ENCODE measurements around the gene PLEKHM1.

Gene PLEKHM1

DNA sequence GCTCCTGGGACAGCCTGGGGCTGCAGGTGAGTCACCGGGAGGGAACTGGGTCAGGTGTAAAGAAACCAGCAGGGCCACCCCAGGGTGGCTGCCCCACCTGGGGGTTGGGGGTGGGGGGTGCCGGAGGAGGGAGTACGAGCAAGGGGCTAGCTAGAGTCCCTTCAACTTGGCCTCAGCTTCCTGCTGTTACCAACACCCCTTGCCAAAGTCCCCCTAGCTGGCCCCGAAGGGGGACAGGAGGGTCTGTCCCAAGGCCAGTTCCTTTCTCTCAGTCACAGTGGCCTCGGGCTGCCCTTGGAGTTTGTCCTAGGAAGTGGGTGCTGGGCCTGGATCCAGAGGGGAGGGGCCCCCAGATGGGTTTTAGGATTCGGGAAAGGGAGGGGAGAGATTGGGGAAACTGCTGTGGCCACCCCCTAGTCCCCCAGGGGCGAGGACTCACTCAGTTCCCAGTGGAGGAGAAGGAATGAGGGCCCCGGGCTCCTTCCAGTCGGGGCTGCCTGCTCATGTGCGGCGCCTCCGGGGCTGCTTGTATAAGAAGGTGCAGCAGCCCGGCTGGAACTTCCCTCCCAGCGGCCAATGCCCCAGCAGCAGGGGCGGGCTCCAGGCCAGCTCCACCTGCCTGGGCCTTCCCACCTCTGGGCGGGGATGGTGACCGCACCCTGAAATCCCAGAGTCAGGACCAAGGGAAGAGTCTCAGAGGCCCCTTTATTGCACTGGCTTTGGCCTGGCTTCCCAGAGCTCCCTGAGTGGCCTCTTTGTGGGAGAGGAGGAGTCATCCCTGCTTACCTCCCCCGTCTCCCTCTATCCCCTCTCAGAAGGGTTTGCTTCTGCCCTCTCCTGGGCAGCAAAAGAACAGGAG lies 65.2 kb downstream of the PLEKHM1 start:
- peak in 1 of 2 donors; percentile 47 for DNase-seq

DNA sequence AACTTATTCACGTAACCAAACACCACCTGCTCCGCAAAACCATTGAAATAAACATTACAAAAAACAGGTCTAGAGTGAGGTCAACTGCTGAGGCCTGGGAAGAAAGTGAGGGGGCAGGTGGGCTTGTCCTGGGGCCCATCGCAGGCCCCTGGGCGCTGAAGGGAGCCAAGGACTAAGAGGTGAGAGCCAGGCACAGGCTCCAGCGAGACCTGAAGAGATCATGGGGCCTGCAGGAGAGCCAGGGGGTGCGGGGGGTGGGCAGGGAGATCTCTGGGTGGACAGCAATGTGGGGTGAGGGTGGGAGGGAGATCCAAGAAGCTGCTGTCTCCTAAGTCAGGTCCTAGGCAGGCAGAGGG lies 65.8 kb downstream of the PLEKHM1 start:
- DNase-seq: no peak

DNA sequence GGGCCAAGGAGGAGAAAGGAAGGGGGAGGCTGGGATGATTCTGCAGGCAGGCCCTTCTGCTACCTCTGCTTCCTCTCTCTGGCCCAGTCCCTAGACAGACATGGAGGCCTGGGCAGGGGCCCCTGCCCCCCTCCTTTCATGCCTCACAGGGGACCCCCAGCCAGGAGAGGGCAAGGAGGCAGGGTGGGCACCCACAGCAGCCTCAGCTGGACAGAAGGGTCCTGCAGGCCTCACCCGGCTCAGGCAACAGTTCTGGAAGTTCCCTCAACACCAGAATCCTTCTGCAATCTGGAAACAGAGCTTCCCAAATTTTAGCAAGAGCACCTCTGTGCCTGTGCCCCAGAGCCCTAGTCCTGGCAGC lies 66.6 kb downstream of the PLEKHM1 start:
- no peak for DNase-seq

DNA sequence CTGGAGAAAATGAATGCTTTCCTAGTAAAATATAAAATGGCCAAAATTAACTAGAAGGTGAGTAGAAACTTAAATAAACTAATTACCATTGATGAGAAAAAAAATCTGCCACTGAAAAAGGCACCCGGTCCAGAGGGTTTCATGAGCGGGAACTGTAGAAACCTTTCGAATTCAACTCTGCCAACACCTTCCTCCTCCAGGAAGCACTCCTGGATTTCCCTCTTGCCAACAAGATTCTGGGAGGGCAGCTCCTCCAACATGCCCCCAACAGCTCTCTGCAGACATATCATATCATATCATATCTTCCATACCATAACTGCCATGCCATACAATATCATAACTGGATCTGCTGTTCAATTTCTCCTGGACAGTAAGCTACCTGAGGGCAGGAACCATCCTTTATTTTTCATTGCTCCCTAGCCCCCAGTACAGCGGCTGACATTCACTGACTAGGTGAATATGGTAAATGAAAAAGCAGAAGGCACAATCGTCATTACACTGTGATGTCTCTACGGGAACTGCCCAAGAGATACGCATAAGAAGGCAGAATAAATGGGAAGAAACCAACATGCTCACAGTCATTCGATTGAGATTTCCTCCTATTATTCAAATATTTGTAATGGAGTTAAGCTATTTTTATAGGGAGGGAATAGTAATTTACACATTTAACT lies 67.1 kb downstream of the PLEKHM1 start:
- DNase-seq: no peak

DNA sequence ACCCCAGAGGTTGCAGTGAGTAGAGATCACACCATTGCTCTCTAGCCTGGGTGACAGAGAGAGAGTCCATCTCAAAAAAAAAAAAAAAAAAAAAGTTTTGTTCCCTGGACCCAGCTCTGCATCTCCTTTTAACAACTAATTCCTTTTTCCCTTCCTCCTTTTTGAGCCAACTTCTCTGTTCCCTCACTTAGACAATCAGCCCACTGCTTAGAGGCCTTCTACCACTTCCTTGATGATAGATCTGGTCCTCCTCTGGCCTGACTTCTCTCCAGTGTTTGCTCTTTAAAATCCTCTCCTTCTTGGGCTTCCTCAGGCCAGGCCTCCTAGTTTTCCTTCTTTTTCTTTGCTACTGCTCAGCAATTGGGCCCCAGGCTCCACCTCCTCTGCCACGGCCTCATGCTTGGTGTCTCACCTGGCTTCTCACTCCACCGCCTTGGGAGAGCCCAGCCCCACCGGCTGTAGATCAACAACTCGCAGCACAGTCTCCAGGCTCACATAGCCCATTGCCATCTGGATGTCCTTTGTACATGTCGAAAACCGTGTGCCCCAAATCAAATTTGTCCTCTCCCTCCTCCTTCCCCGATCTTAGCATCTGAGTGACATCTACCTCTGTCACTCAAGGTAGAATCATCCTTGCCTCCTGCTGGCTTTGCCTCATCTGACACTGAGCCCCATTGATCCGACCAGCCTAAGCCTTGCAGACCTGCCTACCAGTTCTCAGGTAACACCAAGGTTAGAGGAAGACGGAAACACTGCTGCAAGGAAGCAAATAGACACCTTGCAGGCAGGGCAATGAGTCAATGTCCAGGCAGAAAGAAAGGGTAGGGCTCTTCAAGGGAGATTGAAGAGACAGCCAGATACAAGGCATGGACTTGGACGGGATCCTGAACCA lies 75.3 kb downstream of the PLEKHM1 start:
- peak in 1 of 2 donors; percentile 58 for DNase-seq

DNA sequence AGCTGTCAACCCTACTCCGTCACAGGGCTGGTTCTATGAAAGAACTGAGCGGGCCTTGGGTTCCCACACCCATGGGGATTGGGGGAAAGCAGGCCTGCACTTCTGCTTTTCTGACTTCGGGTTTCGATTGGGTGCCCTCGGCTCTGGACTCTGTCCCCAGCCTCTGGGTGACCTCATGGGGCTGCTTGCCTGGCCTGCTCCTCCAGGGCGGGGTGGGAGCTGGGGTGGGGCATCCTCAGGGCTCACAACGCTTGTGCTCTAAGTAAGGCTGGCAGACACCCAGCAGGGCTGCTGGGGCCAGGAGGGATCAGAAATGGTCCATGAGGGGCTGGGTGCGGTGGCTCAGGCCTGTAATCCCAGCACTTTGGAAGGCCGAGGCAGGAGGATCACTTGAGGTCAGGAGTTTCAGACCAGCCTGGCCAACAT lies 77.0 kb downstream of the PLEKHM1 start:
- DNase-seq: peak; percentile 89 to 92

DNA sequence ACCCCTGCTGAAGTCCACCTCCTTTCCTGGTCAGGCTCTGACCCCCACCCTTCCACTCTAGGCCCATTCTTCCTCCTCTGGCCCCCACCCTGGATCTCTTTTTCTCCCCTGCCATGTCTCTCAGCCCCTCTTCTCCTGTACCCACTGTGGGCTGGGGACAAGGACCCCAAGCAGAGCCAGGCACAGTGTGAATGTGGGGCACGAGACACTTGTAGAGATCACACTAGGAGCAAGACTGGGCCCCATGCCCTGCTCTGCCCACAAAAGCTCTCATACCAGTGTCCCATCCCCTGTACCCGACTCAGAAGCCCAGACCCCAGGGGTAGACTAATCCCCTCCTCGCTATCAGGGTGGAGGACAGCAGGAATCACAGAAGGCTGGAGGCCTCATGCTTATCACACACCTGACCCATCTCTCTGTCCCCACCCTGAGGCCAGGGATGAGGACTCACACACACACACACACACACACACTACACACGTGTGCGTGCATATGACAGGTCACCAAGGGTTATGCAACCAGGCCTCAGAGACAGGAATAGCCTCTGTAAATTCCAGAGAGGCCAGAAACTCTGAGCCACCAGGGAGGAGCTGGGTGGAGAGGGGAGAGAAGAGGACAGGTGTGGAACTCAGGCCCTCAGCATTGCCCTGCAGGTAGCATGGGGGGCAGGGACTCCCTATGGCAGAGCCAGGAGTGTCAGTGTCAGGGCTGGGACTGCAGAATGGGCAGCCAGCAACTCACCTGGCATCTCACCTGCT lies 79.0 kb downstream of the PLEKHM1 start:
- peak; percentile 36 to 64 for DNase-seq

DNA sequence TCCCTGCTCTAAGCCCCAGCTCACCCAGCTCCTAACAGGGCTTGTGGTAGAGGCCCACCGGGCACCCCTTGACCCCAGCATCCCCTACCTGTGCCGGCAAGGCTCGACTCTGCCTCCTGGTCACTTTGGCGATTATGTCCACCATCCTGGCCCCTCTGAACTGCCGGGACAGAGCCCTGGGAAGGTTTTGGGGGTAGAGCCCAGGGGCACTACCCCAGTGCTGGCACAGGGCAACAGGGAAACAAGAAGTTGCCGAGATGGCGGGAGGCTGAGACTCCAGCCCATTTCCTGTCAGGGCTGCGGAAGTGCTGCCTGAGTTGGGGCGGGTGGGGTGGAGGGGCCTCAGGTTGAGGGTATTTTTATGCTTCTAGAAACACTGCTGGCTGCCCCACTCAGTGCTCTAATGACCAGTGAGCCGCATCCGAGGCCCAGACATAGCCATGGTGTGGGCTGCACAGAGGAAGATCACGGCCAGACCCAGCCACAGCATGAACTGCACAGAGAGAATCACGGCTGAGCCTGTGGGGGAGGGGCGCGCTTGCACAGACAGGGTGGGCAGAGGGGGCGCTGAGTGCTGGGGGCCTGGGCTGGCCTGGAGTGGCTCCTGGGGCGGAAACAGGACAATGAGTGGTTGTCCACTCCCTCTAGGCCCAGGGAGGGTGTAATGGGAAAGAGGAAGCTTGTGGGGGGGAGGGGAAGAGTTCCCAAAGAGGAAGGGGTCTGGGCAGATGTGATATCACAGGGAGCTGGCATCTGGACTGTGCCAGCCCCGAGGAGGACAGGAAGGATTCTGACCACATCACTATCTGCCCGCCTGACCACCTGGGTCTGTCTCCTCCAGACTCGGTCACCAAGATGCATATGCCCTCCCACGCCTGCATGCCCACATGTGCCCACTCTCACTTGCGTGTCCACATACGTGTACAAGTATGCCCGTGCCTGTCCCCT lies 80.1 kb downstream of the PLEKHM1 start:
- DNase-seq: peak; percentile 52 to 59

DNA sequence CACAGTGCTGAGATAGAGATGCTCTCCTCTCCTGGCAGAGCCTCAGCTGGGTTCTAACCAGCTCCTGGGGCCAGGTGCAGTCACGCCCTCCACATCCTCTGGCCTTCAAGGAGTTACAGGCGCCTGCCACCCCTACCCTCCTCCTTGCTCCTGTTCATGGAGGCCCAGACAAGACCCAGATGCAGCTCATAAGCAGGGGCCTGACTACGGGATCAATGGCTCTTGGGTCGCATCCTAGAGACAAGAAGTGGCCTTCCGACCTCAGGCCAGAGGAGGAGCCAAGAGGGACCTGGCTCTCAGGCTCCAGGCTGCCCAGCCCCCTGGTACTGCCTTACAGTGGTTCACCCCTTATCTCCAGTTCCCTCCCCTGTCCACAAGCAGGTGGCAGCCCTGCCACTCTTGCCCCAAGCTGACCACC lies 80.9 kb downstream of the PLEKHM1 start:
- DNase-seq: no peak

DNA sequence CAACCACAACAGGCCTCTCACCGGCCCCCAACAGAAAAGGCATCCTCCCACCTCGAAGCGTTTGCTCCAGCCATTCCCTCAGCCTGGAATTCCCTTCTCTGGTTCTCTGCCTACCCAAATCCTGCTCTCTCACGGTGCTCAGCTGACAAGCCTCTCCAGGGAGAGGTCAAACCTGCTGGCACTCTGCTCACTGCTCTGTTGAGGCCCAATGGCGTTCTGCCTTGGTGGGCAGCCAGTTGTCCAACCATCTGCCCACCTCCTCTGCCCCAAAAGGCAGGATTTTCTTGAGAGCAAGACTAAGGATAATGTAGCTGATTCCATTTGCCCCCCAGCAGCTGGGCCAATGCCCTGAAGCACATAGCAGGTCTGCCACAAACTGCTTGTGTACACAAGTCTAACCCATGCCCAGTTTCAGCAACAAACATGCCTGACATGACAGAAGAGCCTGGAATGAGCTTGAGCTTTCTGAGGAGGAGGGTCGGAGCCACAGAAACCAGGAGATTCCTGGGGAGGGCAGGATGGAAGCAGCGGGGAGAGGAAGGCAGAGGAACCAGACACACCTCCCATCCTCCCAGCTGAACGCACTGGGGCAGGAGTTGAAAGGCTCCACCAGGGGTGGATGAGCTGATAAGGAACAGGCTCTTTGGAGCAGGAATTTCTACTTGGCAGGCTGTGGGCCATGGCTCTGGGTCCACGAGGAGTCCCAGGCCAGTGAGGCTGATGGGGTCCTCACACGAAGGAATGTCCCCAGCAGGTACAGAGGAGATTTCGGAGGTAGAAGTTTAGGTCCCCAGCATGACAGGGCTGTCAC lies 81.7 kb downstream of the PLEKHM1 start:
- DNase-seq: no peak

DNA sequence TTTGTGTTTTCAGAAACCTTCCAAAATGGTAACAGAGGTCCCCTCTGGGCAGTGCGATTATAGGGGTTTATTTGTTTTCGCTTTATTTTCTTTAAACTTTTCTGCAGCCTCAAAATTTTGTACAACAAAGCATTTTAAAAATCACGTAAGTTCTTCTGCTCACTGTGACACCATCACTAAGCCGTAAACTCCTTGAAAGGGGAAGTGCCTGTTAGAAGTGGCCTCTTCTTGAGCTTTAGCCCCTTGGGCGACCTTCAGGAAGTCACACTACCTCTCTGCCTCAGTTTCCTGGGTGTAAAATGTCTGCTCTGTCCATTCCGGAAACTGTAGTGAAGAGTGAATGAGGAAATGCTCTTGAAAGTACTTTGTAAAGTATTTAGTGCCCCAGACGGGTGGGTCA lies 84.4 kb downstream of the PLEKHM1 start:
- no peak for DNase-seq

DNA sequence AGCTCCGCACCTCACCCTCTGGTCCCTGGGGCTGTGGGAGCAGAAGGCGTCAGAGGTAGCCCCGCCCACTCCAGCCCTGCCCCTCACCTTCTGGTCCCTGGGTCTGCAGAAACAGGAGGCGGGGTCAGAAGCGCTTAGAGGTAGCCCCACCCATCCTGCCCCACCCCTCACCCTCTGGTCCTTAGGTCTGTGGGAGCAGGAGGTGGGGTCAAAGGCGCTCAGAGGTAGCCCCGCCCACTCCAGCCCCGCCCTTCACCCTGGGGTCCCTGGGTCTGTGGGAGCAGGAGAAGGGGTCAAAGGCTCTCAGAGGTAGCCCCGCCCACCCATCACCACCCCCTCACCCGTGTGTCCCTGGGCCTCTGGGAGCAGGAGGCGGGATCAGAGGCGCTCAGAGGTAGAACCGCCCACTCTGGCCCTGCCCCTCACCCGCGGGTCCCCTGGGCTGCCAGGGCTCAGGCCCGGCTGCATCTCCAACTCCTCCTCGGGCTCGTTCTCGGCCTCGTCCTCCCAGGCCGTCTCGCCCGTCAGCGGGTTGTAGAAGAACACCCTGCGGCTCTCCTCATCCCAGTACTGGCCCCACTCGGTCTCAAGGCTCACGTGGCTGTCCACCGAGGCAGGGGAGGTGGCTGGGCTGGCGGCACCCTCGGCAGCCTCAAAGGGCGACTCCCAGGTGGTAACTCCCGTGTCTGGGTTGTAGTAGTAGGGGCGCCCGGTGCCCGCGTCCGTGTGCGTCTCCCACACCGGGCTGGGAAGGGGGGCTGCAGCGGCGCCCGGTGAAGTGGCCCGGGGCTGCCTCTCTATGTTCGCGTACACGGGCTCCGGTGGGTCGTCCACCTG lies 85.1 kb downstream of the PLEKHM1 start:
- DNase-seq: no peak

DNA sequence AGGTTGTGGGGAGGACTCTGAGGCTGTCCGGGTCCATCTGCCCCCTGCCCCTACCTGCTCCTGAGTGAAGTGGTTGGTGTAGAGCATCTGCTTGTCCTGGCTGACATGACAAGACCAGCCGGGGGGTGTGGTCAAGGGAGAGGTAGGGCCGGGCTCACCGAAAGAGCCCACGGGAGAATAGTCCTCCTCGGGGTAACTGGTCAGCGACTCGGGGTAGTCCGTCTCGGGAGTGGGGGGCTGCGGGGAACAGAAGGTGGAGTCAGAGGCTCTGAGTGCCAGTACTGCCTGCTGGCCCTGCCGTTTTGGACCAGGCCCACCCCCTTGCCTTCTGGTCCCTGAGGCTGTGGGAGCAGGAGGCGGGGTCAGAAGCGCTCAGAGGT lies 85.7 kb downstream of the PLEKHM1 start:
- DNase-seq: no peak

DNA sequence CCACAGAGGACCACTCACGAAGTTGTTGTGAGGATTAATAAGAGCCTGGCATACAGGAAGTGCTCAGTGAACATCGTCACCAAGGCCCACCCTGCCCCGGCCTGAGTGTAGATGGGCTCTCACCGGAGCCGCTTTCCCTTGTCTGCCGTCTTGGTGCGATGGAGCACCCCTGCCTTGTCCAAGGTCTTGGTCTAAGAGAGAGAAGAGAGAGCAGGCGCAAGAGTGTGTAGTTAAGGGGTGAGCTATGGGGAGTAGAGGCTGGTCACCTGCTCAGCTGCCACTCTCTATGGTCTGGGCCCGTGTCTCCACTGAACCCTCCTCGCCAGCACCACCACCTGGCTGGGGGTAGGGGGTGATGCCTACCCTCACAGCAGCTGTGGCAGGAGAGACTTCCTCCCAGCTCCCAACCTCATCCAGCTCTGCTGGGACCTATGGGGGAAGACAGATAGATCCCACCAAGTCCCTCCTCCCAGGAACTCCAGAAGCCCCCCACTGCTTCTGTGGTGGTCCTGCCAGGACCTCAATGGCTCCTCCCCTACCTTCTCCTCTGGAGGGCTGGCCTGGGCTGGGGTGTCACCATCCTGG lies 86.5 kb downstream of the PLEKHM1 start:
- no peak for DNase-seq

DNA sequence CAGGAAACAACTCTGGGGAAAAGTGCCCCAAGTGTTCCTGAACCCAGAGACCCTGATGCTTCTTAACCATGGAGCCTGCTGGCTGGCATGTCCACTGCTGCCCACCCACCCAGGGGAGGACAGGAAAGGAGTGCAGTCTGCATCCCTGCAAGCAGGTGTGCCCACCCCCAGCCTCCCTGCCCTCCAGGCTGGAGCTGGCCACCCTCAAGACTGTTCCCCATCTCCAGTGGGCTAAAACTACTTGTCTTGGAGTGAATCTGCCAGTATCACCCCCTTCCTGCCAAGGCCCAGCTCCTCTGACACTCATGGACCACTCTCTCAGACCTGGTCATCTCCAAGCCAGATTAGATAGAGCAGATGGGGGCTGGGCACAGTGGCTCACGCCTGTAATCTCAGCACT lies 87.6 kb downstream of the PLEKHM1 start:
- no peak for DNase-seq

DNA sequence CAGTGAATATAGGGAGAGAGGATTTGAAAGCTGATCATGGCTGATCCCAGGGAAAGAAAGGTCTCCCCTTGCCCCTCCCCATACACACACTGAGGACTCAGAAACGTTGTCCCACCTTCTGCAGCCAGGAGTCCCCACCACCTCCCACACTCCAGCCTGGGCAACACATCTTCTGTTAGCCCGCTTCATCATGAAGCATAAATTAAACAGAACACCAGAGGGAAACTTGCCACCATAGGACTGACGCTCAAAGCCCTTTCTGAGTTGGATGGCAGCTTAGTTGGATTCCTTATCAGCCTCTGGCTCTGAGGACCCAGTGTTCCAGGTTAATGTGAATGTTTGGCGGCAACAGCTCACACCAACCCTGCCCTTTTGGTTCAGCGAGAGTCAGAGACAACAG lies 91.7 kb downstream of the PLEKHM1 start:
- DNase-seq: no peak

DNA sequence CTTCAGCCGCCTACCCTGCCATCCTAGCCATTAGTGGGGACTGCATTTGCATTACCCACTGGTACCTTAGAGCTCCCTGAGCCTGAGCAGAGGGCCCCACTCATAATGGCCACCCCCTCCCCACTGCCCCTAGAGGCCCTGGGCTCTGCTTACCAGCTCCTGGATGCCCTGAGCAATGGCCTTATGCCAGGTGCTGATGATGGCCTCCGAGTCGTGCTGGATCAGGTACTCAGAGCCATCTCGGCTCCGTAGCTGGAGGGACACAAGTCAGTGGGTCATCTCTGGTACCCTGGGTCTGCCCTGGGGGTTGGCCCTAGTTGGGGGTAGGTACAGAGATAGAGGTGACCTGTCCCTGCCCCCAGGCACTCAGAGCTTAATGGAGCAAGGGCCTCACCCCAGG lies 92.7 kb downstream of the PLEKHM1 start:
- no peak for DNase-seq

DNA sequence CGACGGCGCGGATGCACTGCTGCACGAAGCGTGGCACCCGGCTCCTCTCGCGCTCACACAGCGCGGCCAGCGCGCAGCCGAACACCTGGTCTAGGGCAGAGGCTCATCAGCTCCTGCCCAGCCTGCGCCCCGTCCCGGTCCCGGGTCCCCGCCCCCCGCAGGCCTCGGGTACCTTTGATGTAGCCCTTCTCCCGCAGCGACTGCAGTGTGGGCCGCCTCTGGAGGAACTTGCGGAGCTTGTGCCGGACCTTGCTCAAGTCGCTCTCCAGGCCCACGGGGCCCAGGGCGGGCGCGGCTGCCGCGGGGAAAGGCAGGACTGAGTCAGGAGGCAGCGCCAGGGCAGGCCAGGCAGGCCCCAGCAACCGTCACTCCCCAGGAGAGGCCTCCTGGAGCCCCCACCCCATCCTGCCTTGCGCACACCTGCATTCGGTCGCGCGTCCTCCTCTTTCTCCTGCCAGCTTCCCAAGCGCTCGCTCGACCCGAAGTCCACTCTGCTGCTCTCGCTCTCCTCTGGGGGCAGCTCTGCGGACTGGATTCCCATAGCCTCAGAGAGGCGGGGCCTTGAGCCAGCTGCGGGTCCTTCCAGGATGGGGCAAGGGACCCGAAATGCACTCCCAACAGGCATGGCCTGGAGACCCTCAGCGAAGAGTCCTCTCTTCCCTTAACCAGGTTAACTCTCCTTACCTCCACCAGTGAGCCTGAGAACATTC lies 93.9 kb downstream of the PLEKHM1 start:
- DNase-seq: no peak

Measured in inflammatory macrophage treated with lipopolysaccharide for 1 hour (primary cell).